AG04449 (cell line): ENCODE results near the gene ICAM1.
"Not testable (repeated sequence)": the region's sequence is repeated elsewhere in the genome, so short reads cannot be mapped to it uniquely, and the experiment has no call there.

ENCODE experiments used
- CTCF ChIA-PET: fragments of 350-600 bp; formaldehyde crosslinking; extraction: SDS; loops from one replicate; lab custom pipeline; 2021; ENCODE audit warnings: antibody characterized with exemption; lab: Yijun Ruan, JAX
- POLR2A ChIA-PET: fragments of 400-600, 350-600 bp; formaldehyde crosslinking; extraction: SDS; loops from one replicate; lab custom pipeline; 2020; ENCODE audit warnings: antibody characterized with exemption, inconsistent platforms; lab: Yijun Ruan, JAX
- DNase-seq: peaks from one replicate; pipeline ENCODE4 v3.0.0-alpha.2; 2010; ENCODE audit warnings: low read depth, low spot score
- H3K4me3 ChIP-seq: 2 replicates; pipeline ENCODE4 v1.5.1; 2011; ENCODE audit warnings: low read depth, mild to moderate bottlenecking, control low read depth, low read length
- CTCF ChIP-seq: IDR thresholded peaks from one replicate; pipeline ENCODE4 v1.5.1; 2011; ENCODE audit warnings: mild to moderate bottlenecking, moderate library complexity, low read length, control low read depth, inconsistent platforms; ENCODE audit not compliant: insufficient read depth; ENCODE audit errors: missing control alignments

The ICAM1 gene

DNA sequence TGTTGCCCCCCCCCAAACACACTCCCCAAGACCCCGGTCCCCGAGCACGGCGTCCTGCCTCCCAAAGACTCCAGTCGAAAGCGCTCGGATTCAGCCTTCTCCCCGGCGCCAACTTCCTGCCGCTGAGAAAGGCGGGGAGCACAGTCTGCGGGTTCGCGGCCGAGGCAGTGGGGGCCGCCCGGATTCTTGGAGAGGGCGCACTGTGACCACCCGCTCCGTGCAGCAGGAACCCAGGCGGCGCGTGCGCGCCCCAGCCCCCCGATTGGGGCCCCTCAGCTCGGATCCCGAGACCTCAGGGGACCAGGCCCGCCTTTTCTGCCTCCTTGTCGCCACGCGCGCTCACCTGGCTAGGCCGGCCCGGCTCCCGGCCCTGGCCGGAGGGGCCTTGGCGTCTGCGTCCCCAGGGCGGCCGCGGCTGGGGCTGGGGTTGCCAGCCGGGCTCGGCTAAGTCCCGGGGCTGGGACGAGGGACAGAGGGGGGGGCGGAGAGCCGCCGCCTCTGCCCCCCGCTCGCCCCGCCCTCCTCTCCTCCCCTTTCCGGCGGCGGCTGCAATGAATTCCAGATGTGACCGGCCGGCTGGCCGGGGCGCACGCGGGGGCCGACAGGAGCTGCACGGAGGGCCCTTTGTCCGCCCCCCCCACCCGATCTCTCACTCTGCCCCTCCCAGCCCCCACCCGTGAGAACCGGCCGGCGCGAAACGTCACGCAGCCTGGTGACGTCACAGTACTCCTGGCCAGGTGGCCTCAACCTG is 39.9 kb upstream of the ICAM1 start, which contains the start of gene S1PR2:
Gene S1PR2, minus strand, starts transcription at position 471 of the 751 bp plus-strand sequence. CDS start 6,426 bp downstream, outside the sequence.
- POLR2A ChIA-PET, result interaction anchor here (0.6 kb wide), 1 partner anchor 76 kb away, joined by 3 read pairs; no protein-coding TSS in a partner anchor

DNA sequence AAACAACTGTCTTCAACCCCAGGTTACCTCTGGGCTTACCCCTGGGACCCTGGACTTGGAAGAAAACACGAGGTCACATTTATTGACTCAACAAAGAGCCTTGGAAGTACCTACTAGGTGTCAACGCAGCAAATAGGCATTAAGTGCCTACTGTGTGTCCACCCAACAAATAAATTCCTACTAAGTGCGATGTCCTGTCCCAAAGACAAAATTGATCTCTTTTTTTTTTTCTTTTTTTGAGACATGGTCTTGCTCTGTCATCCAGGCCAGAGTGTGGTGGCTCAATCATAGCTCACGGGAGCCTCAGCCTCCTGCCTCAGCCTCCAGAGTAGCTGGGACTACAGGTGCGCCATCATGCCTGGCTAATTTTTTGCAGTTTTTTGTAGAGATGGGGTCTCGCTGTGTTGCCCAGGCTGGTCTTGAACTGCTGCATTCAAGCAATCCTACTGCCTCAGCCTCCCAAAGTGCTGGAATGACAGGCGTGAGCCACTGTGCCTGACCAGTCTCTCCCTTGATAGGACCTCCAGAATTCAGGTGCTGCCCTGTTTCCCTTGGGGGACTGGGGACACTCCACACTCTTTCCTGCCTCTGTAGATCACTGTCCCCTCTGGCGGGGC is 39.2 kb upstream of the ICAM1 start:
- DNase-seq, result no peak
- TF ChIP-seq CTCF, result no peak
- ChIA-PET POLR2A (no interaction called here), CTCF (interaction anchor here (0.7 to 1.3 kb wide), 4 partner anchors 18 to 300 kb away, joined by 3 to 7 read pairs (median 4); no protein-coding TSS in a partner anchor)
- peak overlapping the region; percentile 81 for H3K4me3 ChIP-seq

More for the DNA sequence above, 39.9 kb upstream of the ICAM1 start, which contains the start of gene S1PR2:
- no peak for DNase-seq
- CTCF ChIA-PET, result interaction anchor here (0.7 to 1.3 kb wide), 4 partner anchors 29 to 300 kb away, joined by 3 to 4 read pairs (median 3); no protein-coding TSS in a partner anchor
- peak within 1 kb of the TSS; percentile 81 for H3K4me3 ChIP-seq
- no peak for TF ChIP-seq CTCF

DNA sequence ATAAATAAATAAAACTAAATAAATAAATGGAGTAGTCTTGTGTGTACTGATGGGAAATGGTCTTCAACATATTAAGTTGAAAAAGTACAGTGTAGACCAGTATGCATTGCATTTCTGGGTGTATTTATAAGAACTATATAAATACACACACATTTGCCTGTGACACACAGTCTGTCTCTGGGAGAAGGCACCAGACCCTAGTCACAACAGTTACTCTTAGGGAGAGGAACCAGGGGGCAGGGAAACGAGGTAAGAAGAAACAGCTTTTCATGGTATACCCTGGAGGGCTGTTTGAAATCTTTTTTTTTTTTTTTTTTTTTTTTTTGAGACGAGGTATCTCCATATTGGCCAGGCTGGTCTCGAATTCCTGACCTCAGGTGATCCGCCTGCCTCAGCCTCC is 37.0 kb upstream of the ICAM1 start:
- ChIA-PET POLR2A (no interaction called here), CTCF (no interaction called here)
- no peak for DNase-seq
- no peak overlapping the region for H3K4me3 ChIP-seq
- no peak for TF ChIP-seq CTCF

DNA sequence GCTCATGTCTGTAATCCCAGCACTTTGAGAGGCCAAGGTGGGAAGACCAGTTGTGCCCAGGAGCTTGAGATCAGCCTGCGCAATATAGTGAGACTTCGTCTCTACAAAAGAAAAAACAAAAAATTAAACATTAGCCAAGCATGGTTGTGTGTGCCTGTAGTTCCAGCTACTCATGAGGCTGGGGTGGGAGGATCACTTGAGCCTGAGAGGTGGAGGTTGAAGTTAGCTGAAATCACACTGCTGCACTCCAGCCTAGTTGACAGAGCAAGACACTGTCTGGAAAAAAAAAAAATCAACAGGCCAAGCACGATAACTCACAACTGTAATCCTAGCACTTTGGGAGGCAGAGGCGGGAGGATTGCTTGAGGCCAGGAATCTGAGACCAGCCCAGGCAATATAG is 35.9 kb upstream of the ICAM1 start:
- CTCF ChIA-PET, result interaction anchor here (2.4 kb wide), 1 partner anchor 15 kb away, joined by 11 read pairs; no protein-coding TSS in a partner anchor
- TF ChIP-seq CTCF, result no peak
- POLR2A ChIA-PET, result no interaction called here
- H3K4me3 ChIP-seq, result no peak overlapping the region
- no peak for DNase-seq

- POLR2A ChIA-PET, H3K4me3 ChIP-seq, DNase-seq: not testable (repeated sequence)
- CTCF ChIA-PET, result interaction anchor here (0.8 to 2.4 kb wide), 2 partner anchors 9 to 15 kb away, joined by 3 to 11 read pairs; no protein-coding TSS in a partner anchor
These were observed 35.5 kb upstream of the ICAM1 start for GRCh38 chr19:10235409-10235808.

DNA sequence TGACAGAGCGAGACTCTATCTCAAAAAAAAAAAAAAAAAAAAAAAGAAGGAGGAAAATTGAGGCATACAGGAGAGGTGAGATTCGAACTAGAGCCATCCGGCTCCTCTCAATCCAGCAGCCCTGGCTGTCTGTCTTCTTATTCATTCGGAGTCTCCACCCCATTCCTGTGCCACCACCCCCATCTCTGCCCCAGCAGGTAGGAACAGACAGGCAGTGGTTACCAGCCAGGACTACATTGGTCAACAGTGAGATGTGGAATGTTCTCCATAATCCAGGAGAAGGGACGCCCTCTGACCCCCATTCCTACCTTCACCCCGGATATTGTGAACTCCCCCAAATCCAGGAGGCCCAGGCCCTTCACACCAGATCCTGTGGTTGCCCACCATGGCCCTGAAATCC is 33.2 kb upstream of the ICAM1 start:
- ChIA-PET POLR2A (no interaction called here), CTCF (interaction anchor here (1.3 to 2.3 kb wide), 4 partner anchors 12 to 308 kb away, joined by 4 to 18 read pairs (median 6); no protein-coding TSS in a partner anchor)
- no peak for DNase-seq
- H3K4me3 ChIP-seq, result no peak overlapping the region
- TF ChIP-seq CTCF, result no peak
